Parathyroid adenoma (tissue), 2 donors: ENCODE results near the gene FHOD3.

Experiments
- H2AFZ ChIP-seq: fragments of 300-600 bp; sonication (generic); one replicate; pipeline ENCODE4 v1.7.0; 2017; ENCODE audit warnings: antibody characterized with exemption, mild to moderate bottlenecking
- H3K27ac ChIP-seq: fragments of 300-600 bp; sonication (generic); one replicate; pipeline ENCODE4 v1.7.0; 2017
- H3K27me3 ChIP-seq: fragments of 300-600 bp; sonication (generic); one replicate; pipeline ENCODE4 v1.7.0; 2017; ENCODE audit warnings: low read length; ENCODE audit not compliant: control insufficient read depth, insufficient read depth
- H3K36me3 ChIP-seq: fragments of 300-600 bp; sonication (generic); one replicate; pipeline ENCODE4 v1.7.0; 2017; ENCODE audit warnings: low read length; ENCODE audit not compliant: control insufficient read depth, insufficient read depth
- H3K4me1 ChIP-seq: fragments of 300-600 bp; sonication (generic); one replicate; pipeline ENCODE4 v1.7.0; 2017; ENCODE audit warnings: control low read depth
- H3K4me2 ChIP-seq: fragments of 300-600 bp; sonication (generic); one replicate; pipeline ENCODE4 v1.7.0; 2017; ENCODE audit warnings: low read length
- H3K4me3 ChIP-seq: fragments of 300-600 bp; sonication (generic); one replicate; pipeline ENCODE4 v1.7.0; 2017; ENCODE audit warnings: low read depth, low read length
- H3K79me2 ChIP-seq: fragments of 300-600 bp; sonication (generic); one replicate; pipeline ENCODE4 v1.7.0; 2017; ENCODE audit warnings: control low read depth
- H3K9ac ChIP-seq: fragments of 300-600 bp; sonication (generic); one replicate; pipeline ENCODE4 v1.7.0; 2017; ENCODE audit warnings: mild to moderate bottlenecking
- H3K9me3 ChIP-seq: fragments of 300-600 bp; sonication (generic); one replicate; pipeline ENCODE4 v1.7.0; 2017; ENCODE audit warnings: low read length; ENCODE audit not compliant: control insufficient read depth
- CTCF ChIP-seq: fragments of 300-600 bp; sonication (generic); IDR thresholded peaks from one replicate; pipeline ENCODE4 v1.7.0; 2017; ENCODE audit warnings: antibody characterized with exemption, mild to moderate bottlenecking
- donor health status: primary hyperparathyroidism.

FHOD3 gene

GRCh38 chr18:36376361-36376760 lies 78.8 kb downstream of the FHOD3 start:
- H3K9ac ChIP-seq: no peak overlapping the region
- no peak overlapping the region for H2AFZ ChIP-seq
- H3K79me2 ChIP-seq: no peaks in the 10 kb centered on the region
- H3K27ac ChIP-seq: no peak overlapping the region
- no peaks in the 10 kb centered on the region for H3K36me3 ChIP-seq
- H3K9me3 ChIP-seq: no peaks in the 10 kb centered on the region
- no peaks in the 10 kb centered on the region for H3K27me3 ChIP-seq
- no peak for TF ChIP-seq CTCF
- H3K4me1 ChIP-seq: no peaks in the 10 kb centered on the region
- H3K4me3 ChIP-seq: no peak overlapping the region
- no peak overlapping the region for H3K4me2 ChIP-seq

GRCh38 chr18:36377626-36378025 lies 80.1 kb downstream of the FHOD3 start:
- Histone ChIP-seq H3K36me3 (no peaks in the 10 kb centered on the region), H3K9me3 (no peaks in the 10 kb centered on the region), H3K79me2 (no peaks in the 10 kb centered on the region), H3K4me1 (no peaks in the 10 kb centered on the region), H2AFZ (no peak overlapping the region), H3K27ac (no peak overlapping the region), H3K4me3 (no peak overlapping the region), H3K9ac (no peak overlapping the region), H3K27me3 (no peaks in the 10 kb centered on the region), H3K4me2 (no peak overlapping the region)
- no peak for TF ChIP-seq CTCF

GRCh38 chr18:36378205-36378604 lies 80.7 kb downstream of the FHOD3 start:
- no peaks in the 10 kb centered on the region for H3K36me3 ChIP-seq
- no peaks in the 10 kb centered on the region for H3K9me3 ChIP-seq
- no peak overlapping the region for H3K4me2 ChIP-seq
- no peak for TF ChIP-seq CTCF
- no peaks in the 10 kb centered on the region for H3K4me1 ChIP-seq
- no peak overlapping the region for H2AFZ ChIP-seq
- H3K27me3 ChIP-seq: no peaks in the 10 kb centered on the region
- H3K79me2 ChIP-seq: no peaks in the 10 kb centered on the region
- no peak overlapping the region for H3K27ac ChIP-seq
- H3K9ac ChIP-seq: no peak overlapping the region
- no peak overlapping the region for H3K4me3 ChIP-seq

DNA sequence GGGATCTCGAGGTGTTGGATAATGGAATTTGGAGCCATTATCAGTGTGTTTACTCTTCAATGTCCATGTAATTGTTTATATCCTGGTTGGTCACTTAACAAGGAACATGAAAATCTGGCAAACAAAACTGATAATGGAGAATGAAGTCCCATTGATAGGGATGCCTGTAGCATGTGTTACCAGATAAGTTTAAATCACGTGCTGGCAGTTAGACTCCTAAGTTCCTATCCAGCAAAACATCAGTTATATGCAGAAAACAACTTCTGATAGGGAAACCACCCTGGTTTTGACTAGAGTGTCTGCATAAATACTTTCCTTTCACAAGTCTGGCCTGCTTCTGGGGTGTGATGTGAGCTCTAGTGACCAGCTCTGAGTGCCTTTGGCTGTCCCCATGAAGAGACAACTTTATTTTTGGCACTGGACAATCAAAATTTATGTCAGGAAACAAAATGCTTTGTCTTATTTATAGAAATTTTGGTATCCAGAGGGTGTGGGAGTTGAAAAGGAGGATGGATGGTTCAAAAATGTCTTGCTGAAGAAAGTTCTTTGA lies 82.0 kb downstream of the FHOD3 start:
- no peak for TF ChIP-seq CTCF
- Histone ChIP-seq H3K9me3 (no peaks in the 10 kb centered on the region), H3K27me3 (no peaks in the 10 kb centered on the region), H3K27ac (no peak overlapping the region), H3K36me3 (no peaks in the 10 kb centered on the region), H3K4me1 (no peaks in the 10 kb centered on the region), H3K9ac (no peak overlapping the region), H2AFZ (no peak overlapping the region), H3K79me2 (no peaks in the 10 kb centered on the region), H3K4me3 (no peak overlapping the region), H3K4me2 (no peak overlapping the region)

GRCh38 chr18:36380173-36380827 lies 82.8 kb downstream of the FHOD3 start:
- H3K36me3 ChIP-seq: no peaks in the 10 kb centered on the region
- no peak overlapping the region for H3K4me2 ChIP-seq
- H3K9ac ChIP-seq: no peak overlapping the region
- no peaks in the 10 kb centered on the region for H3K9me3 ChIP-seq
- no peaks in the 10 kb centered on the region for H3K27me3 ChIP-seq
- no peak overlapping the region for H3K27ac ChIP-seq
- no peaks in the 10 kb centered on the region for H3K79me2 ChIP-seq
- no peak overlapping the region for H2AFZ ChIP-seq
- no peaks in the 10 kb centered on the region for H3K4me1 ChIP-seq
- H3K4me3 ChIP-seq: no peak overlapping the region
- no peak for TF ChIP-seq CTCF
